ENCODE results near the gene MIPOL1. TPM values are rescaled to one million over a fixed set of nuclear protein-coding genes. Genes with fewer than 3 reads are reported as not detected.
"Not testable (repeated sequence)": the region's sequence is repeated elsewhere in the genome, so short reads cannot be mapped to it uniquely, and the experiment has no call there.

Gene MIPOL1
- polyA plus RNA-seq, 6 donors from 2014 or later = not detected

GRCh38 chr14:37172024-37172869, 25.5 kb upstream of the MIPOL1 start, which contains the start of gene SLC25A21:
Gene SLC25A21, minus strand, starts transcription at chr14:37172606.
- DNase-seq = no peak
- H3K4me3 Mint-ChIP-seq = peak within 1 kb of the TSS in 1 of 8 donors; percentile 25
- peaks cover 0 to 13% (median 12%) of the 10 kb centered on the region in 3 donors for H3K27me3 Mint-ChIP-seq

DNA sequence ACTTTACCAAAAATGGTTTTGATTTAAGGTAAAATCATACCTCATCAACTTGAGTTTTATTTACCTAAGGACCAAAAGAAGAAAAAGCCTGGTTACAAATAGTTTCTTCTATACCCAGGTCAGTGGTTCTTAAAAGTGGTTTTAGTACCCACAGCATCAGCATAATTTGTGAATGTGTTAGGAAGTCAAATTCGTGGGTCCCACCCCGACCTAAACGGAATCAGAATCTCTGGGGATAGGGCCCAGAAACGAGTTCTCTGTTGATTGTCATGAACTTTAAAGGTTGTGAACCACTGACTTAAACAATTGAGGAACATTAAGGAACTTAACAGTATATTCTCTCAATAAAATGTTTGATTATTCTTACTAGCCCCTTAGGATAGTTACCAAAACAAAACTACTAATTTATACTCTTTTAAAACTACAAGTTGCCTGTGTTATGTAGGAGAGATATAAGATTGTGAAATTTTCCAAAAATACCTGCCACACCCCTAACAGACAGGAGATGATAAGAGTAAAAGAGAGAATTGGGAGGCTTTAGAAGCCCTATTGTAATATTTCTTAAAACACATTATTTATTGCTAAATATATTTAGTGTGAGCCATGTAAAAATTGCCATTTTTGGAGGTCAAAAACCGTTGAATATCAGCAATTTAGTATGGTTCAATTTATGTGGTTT, 24.7 kb upstream of the MIPOL1 start:
- H3K36me3 Mint-ChIP-seq = no peaks in the 10 kb centered on the region
- H3K4me3 Mint-ChIP-seq = no peak overlapping the region
- H3K4me1 Mint-ChIP-seq = peaks cover 0 to 7% (median 0%) of the 10 kb centered on the region in 3 donors
- DNase-seq (no peak), ATAC-seq (ENCODE audit: low read depth in 2 of 2) (no peak)
- H3K27ac Mint-ChIP-seq = no peak overlapping the region
- H3K9me3 Mint-ChIP-seq = peaks cover 0 to 7% (median 1%) of the 10 kb centered on the region in 7 donors
- peaks cover 0 to 13% (median 12%) of the 10 kb centered on the region in 3 donors for H3K27me3 Mint-ChIP-seq

More at GRCh38 chr14:37172024-37172869, 25.5 kb upstream of the MIPOL1 start, which contains the start of gene SLC25A21:
- peaks cover 0 to 6% (median 3%) of the 10 kb centered on the region in 7 donors for H3K9me3 Mint-ChIP-seq
- H3K4me1 Mint-ChIP-seq = peaks cover 0 to 7% (median 0%) of the 10 kb centered on the region in 3 donors
- ATAC-seq (ENCODE audit: low read depth in 2 of 2) = no peak
- H3K27ac Mint-ChIP-seq = no peak within 1 kb of the TSS
- no peaks in the 10 kb centered on the region for H3K36me3 Mint-ChIP-seq

DNA sequence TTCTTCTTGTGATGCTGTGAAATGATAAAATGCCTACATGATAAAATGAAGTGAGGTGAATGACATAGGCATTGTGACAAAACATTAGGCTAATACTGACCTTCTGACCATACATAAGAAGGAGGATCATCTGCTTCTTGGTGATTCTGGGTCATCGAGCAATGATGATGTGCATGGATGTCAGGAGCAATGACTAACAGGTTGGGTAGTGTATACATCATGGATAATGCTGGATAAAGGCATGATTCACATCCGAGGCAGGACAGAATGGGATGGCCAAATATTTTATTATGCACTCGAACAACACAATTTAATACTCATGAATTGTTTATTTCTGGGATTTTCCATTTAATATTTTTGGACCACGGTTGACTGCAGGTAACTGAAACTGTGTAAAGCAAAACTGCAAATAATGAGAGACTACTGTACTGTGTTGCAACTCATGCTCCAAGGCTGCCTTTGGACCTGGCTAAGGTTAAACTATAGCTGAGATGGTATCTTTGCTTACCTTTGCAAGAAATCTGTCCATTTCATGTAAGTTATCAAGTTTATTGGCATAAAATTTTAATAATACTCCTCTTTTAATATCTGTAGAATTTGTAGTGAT, 17.7 kb upstream of the MIPOL1 start:
- Mint-ChIP-seq H3K4me3 (no peak overlapping the region), H3K36me3 (no peaks in the 10 kb centered on the region), H3K27me3 (peaks cover 0 to 4% (median 0%) of the 10 kb centered on the region in 3 donors), H3K4me1 (no peaks in the 10 kb centered on the region), H3K27ac (no peak overlapping the region), H3K9me3 (peaks cover 0 to 9% (median 2%) of the 10 kb centered on the region in 7 donors)
- ATAC-seq (ENCODE audit: low read depth in 2 of 2) (no peak), DNase-seq (no peak)

GRCh38 chr14:37180886-37181285, 16.9 kb upstream of the MIPOL1 start:
- not testable (repeated sequence) for H3K27ac Mint-ChIP-seq; H3K27me3 Mint-ChIP-seq; H3K4me1 Mint-ChIP-seq; H3K36me3 Mint-ChIP-seq; H3K9me3 Mint-ChIP-seq; ATAC-seq (ENCODE audit: low read depth in 2 of 2); DNase-seq; H3K4me3 Mint-ChIP-seq

- no peaks in the 10 kb centered on the region for H3K4me1 Mint-ChIP-seq
Measured at GRCh38 chr14:37181441-37181840, 16.3 kb upstream of the MIPOL1 start.

GRCh38 chr14:37184520-37184919, 13.2 kb upstream of the MIPOL1 start:
- H3K27ac Mint-ChIP-seq, H3K9me3 Mint-ChIP-seq, H3K36me3 Mint-ChIP-seq: not testable (repeated sequence)

More at GRCh38 chr14:37181441-37181840, 16.3 kb upstream of the MIPOL1 start:
- no peaks in the 10 kb centered on the region for H3K36me3 Mint-ChIP-seq
- ATAC-seq (ENCODE audit: low read depth in 2 of 2) (no peak), DNase-seq (no peak)
- H3K27me3 Mint-ChIP-seq = no peaks in the 10 kb centered on the region
- H3K9me3 Mint-ChIP-seq = peaks cover 0 to 9% (median 2%) of the 10 kb centered on the region in 7 donors
- no peak overlapping the region for H3K27ac Mint-ChIP-seq
- H3K4me3 Mint-ChIP-seq = no peak overlapping the region

GRCh38 chr14:37185670-37186069, 12.1 kb upstream of the MIPOL1 start:
- H3K4me3 Mint-ChIP-seq = no peak overlapping the region
- no peak for DNase-seq
- peaks cover 0 to 5% (median 0%) of the 10 kb centered on the region in 3 donors for H3K27me3 Mint-ChIP-seq
- no peak overlapping the region for H3K27ac Mint-ChIP-seq
- ATAC-seq (ENCODE audit: low read depth in 2 of 2) = no peak
- peaks cover 0 to 16% (median 9%) of the 10 kb centered on the region in 7 donors for H3K9me3 Mint-ChIP-seq
- no peaks in the 10 kb centered on the region for H3K36me3 Mint-ChIP-seq
- H3K4me1 Mint-ChIP-seq = no peaks in the 10 kb centered on the region

More at GRCh38 chr14:37184520-37184919, 13.2 kb upstream of the MIPOL1 start:
- DNase-seq; H3K27me3 Mint-ChIP-seq; ATAC-seq (ENCODE audit: low read depth in 2 of 2); H3K4me1 Mint-ChIP-seq; H3K4me3 Mint-ChIP-seq: not testable (repeated sequence)

GRCh38 chr14:37186865-37187264, 10.9 kb upstream of the MIPOL1 start:
- no peak for ATAC-seq (ENCODE audit: low read depth in 2 of 2)
- Mint-ChIP-seq H3K4me1 (no peaks in the 10 kb centered on the region), H3K27me3 (peaks cover 0 to 5% (median 0%) of the 10 kb centered on the region in 3 donors), H3K36me3 (no peaks in the 10 kb centered on the region), H3K4me3 (no peak overlapping the region), H3K27ac (no peak overlapping the region), H3K9me3 (peaks cover 0 to 19% (median 11%) of the 10 kb centered on the region in 7 donors)
- no peak for DNase-seq

DNA sequence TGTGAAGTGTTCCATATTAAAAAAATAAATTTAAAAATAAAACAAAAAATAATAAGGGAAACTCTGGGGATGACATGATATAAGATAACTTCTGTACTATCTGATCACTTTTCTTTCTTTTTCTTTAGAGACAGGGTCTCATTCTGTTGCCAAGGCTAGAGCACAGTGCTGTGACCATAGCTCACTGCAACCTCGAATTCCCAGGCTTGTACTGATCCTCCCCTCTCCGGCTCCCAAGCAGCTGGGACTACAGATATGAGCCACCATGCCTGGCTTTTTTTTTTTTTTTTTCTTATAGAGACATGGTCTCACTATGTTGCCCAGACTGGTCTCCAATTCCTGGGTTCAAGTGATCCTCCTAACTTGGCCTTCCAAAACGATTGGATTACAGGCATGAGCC, 10.4 kb upstream of the MIPOL1 start:
- no peaks in the 10 kb centered on the region for H3K4me1 Mint-ChIP-seq
- H3K9me3 Mint-ChIP-seq = peaks cover 0 to 19% (median 7%) of the 10 kb centered on the region in 7 donors
- no peaks in the 10 kb centered on the region for H3K36me3 Mint-ChIP-seq
- H3K4me3 Mint-ChIP-seq = no peak overlapping the region
- ATAC-seq (ENCODE audit: low read depth in 2 of 2) = no peak
- peak overlapping the region in 1 of 6 donors; percentile 54 for H3K27ac Mint-ChIP-seq
- no peak for DNase-seq
- peaks cover 0 to 5% (median 0%) of the 10 kb centered on the region in 3 donors for H3K27me3 Mint-ChIP-seq

- H3K27me3 Mint-ChIP-seq; DNase-seq; H3K27ac Mint-ChIP-seq; H3K36me3 Mint-ChIP-seq; H3K4me1 Mint-ChIP-seq; ATAC-seq (ENCODE audit: low read depth in 2 of 2); H3K4me3 Mint-ChIP-seq: not testable (repeated sequence)
- H3K9me3 Mint-ChIP-seq = peaks cover 2 to 19% (median 7%) of the 10 kb centered on the region in 7 donors
Measured at GRCh38 chr14:37187840-37188577, 9.7 kb upstream of the MIPOL1 start.

GRCh38 chr14:37189733-37190132, 8.0 kb upstream of the MIPOL1 start:
- not testable (repeated sequence) for ATAC-seq (ENCODE audit: low read depth in 2 of 2); H3K27ac Mint-ChIP-seq; H3K36me3 Mint-ChIP-seq; H3K4me1 Mint-ChIP-seq; H3K4me3 Mint-ChIP-seq; H3K27me3 Mint-ChIP-seq; DNase-seq
- peaks cover 3 to 19% (median 8%) of the 10 kb centered on the region in 7 donors for H3K9me3 Mint-ChIP-seq

- Mint-ChIP-seq H3K36me3 (no peaks in the 10 kb centered on the region), H3K4me1 (peaks cover 9 to 14% (median 13%) of the 10 kb centered on the region in 3 donors), H3K9me3 (peaks cover 3 to 15% (median 7%) of the 10 kb centered on the region in 7 donors), H3K27ac (peak overlapping the region in 1 of 6 donors; percentile 13), H3K4me3 (no peak overlapping the region), H3K27me3 (peaks cover 8 to 29% (median 28%) of the 10 kb centered on the region in 3 donors)
- ATAC-seq (ENCODE audit: low read depth in 2 of 2) = no peak
- DNase-seq = no peak
Measured at GRCh38 chr14:37194698-37195097, 3.0 kb upstream of the MIPOL1 start.

DNA sequence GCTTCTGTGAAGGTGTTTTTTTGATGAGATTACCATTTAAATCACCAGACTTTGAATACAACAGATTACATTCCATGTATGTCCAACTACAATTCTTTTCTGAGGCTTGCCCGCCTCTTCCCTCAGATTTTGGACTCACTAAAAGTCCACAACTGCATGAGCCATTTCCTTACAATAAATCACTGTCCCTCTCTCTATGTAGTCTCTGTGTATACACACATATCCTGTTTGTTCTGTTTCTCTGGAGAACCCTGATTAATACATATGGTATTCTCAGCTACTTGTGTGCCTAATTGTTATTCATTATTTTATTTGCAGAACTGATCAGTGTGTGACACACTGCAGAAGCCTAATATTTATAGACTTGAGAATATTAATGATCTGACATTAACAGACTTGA, 2.4 kb upstream of the MIPOL1 start:
- Mint-ChIP-seq H3K36me3 (no peaks in the 10 kb centered on the region), H3K4me3 (no peak overlapping the region), H3K4me1 (peaks cover 9 to 14% (median 13%) of the 10 kb centered on the region in 3 donors), H3K9me3 (peaks cover 3 to 12% (median 7%) of the 10 kb centered on the region in 7 donors), H3K27ac (no peak overlapping the region), H3K27me3 (peaks cover 8 to 29% (median 28%) of the 10 kb centered on the region in 3 donors)
- no peak for DNase-seq
- ATAC-seq (ENCODE audit: low read depth in 2 of 2) = no peak

All from naive B cell (primary cell).